ENCODE measurements around the gene C3.
"Not testable (repeated sequence)": the region's sequence is repeated elsewhere in the genome, so short reads cannot be mapped to it uniquely, and the experiment has no call there.

The C3 gene

GRCh38 chr19:6656390-6656789 is 64.1 kb downstream of the C3 start:
- not testable (repeated sequence) for DNase-seq

- DNase-seq, result peak; percentile 49
Measured at GRCh38 chr19:6654347-6655310, 65.8 kb downstream of the C3 start.

- no peak for DNase-seq
Measured at GRCh38 chr19:6652805-6653094, 67.7 kb downstream of the C3 start.

DNA sequence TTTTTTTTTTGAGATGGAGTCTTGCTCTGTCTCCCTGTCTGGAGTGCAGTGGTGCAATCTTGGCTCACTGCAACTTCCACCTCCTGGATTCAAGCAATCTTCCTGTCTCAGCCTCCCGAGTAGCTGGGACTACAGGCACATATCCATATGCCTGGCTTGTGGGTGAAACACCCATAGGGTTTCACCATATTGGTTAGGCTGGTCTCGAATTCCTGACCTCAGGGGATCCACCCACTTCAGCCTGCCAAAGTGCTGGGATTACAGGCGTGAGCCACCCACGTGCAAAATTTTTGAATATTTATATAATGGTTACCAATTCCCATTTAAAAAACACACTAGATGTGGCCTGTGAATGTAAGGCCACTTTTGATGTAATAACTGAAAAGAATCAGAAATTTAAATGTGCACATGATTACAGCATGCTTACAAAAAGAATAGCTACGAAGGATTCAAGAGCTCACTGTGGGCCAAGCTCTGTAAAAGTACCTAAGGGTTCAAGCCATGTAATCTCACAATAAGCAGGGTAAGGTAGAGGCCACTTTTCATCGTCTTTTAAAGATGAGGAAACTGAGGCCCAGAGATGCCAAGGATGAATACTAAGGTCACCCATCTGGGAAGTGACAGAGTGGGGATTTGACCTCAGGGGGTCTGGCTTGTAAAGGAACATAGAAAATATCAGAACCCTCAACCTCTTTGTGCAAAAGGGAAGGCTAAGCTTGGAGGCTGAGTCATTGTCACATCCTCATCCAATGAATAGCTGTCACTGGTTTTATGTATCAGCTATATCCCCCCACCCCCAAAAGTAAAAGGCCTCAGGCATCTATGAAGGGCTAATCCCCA is 68.3 kb downstream of the C3 start:
- DNase-seq, result no peak

GRCh38 chr19:6649185-6649584 is 71.3 kb downstream of the C3 start:
- DNase-seq, result no peak

DNA sequence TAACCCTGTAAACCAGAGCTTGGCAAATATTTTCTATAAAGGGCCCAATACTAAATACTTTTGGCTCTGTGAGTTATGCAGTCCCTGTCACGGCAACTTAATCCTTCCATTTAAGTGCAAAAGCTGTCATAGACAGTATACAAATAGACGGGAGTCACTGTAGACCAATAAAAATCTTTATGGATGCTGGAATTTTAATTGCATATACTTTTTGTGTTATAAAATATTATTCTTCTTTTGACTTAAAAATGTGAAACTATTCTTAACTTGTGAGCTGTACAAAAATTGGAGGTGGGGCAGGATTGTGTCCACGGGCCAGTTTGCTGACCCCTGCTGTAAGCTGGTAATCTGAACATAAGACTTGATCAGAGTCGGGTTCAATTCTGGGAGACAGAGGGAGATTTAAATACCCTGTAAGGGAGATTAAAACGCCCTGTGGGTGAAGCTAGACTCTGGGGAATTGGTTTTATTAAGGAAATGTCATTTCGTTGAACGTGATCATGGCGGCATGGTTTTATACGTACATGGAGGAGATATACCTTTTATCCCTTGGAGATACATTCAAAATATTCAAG is 72.2 kb downstream of the C3 start:
- DNase-seq, result no peak

GRCh38 chr19:6644796-6645195 is 75.7 kb downstream of the C3 start:
- DNase-seq, result no peak

GRCh38 chr19:6640333-6640732 is 80.1 kb downstream of the C3 start:
- DNase-seq, result not testable (repeated sequence)

GRCh38 chr19:6639439-6639838 is 81.0 kb downstream of the C3 start:
- DNase-seq, result peak; percentile 24

DNA sequence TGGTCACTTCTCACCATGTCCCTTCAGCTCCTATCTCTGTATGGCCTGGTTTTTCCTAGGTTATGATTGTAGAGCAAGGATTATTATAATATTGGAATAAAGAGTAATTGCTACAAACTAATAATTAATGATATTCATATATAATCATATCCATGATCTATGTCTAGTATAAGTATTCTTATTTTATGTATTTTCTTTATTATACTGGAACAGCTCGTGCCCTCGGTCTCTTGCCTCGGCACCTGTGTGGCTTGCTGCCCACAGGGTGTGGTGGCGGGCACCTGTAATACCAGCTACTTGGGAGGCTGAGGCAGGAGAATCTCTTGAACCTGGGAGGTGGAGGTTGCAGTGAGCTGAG is 87.0 kb downstream of the C3 start:
- not testable (repeated sequence) for DNase-seq

GRCh38 chr19:6632747-6633455 is 87.5 kb downstream of the C3 start:
- DNase-seq, result peak; percentile 57

- DNase-seq, result peak; percentile 87
Measured at GRCh38 chr19:6632002-6632621, 88.3 kb downstream of the C3 start.
